SU-DHL-6 (cell line): ENCODE data around the gene FNIP2.
"Not testable (repeated sequence)": the region's sequence is repeated elsewhere in the genome, so short reads cannot be mapped to it uniquely, and the experiment has no call there.

Source experiments
- H2AFZ ChIP-seq: fragments of 200-600 bp; sonication (generic); 2 replicates; pipeline ENCODE4 v1.6.1; 2014; ENCODE audit warnings: low read depth, mild to moderate bottlenecking, moderate library complexity, mixed read lengths, antibody characterized with exemption, low read length; ENCODE audit not compliant: severe bottlenecking
- H3F3A ChIP-seq: fragments of 200-600 bp; shearing (Covaris generic); 2 replicates; pipeline ENCODE4 v1.6.0; 2016; ENCODE audit warnings: antibody characterized with exemption, mild to moderate bottlenecking; ENCODE audit not compliant: insufficient read depth
- H3K27ac ChIP-seq: fragments of 200-600 bp; sonication (generic); 2 replicates; pipeline ENCODE4 v1.5.1; 2016; ENCODE audit warnings: low read depth, mild to moderate bottlenecking, low read length, moderate library complexity, mixed read lengths
- H3K27me3 ChIP-seq: fragments of 200-600 bp; sonication (generic), shearing (Covaris generic); 2 replicates; pipeline ENCODE4 v1.6.0; 2014; ENCODE audit warnings: mild to moderate bottlenecking, low read length
- H3K36me3 ChIP-seq: fragments of 200-600 bp; sonication (generic); 2 replicates; pipeline ENCODE4 v1.6.1; 2014; ENCODE audit warnings: mild to moderate bottlenecking, low read length, mixed read lengths
- H3K4me2 ChIP-seq: fragments of 300-600, 200-600 bp; shearing (Covaris generic), sonication (generic); 2 replicates; pipeline ENCODE4 v1.6.0; 2014; ENCODE audit warnings: low read length, low read depth, mild to moderate bottlenecking; ENCODE audit not compliant: poor library complexity, severe bottlenecking
- H3K4me3 ChIP-seq: fragments of 200-600 bp; sonication (generic); 2 replicates; pipeline ENCODE4 v1.5.1; 2014; ENCODE audit warnings: antibody characterized with exemption, low read length, mild to moderate bottlenecking, mixed read lengths; ENCODE audit not compliant: insufficient read depth, poor library complexity, severe bottlenecking
- H3K79me2 ChIP-seq: fragments of 200-600 bp; sonication (generic); 2 replicates; pipeline ENCODE4 v1.6.1; 2014; ENCODE audit warnings: mild to moderate bottlenecking, low read length, moderate library complexity; ENCODE audit not compliant: insufficient read depth
- H3K9ac ChIP-seq: fragments of 200-600 bp; sonication (generic); 2 replicates; pipeline ENCODE4 v1.7.0; 2014; ENCODE audit warnings: mild to moderate bottlenecking, low read length
- H3K9me2 ChIP-seq: fragments of 200-600 bp; sonication (generic); replicated peaks from 2 replicates; pipeline ENCODE4 v1.6.1; 2014; ENCODE audit warnings: low read length; ENCODE audit not compliant: insufficient read depth
- H3K9me3 ChIP-seq: fragments of 200-600 bp; sonication (generic); 2 replicates; pipeline ENCODE4 v1.6.1; 2014; ENCODE audit warnings: low read length, mixed read lengths; ENCODE audit not compliant: insufficient read depth
- H4K20me1 ChIP-seq: fragments of 200-600 bp; sonication (generic); 2 replicates; pipeline ENCODE4 v1.6.1; 2014; ENCODE audit warnings: low read depth, mild to moderate bottlenecking, antibody characterized with exemption, low read length, moderate library complexity, mixed read lengths
- EZH2phosphoT487 ChIP-seq: fragments of 200-600 bp; sonication (generic), shearing (Covaris generic); conservative IDR thresholded peaks from 2 replicates; pipeline ENCODE4 v1.6.1; 2018; ENCODE audit warnings: mild to moderate bottlenecking, antibody characterized with exemption, low read length, moderate library complexity, mixed read lengths
- TF ChIP-seq, protein P1 (sequence below): fragments of 200-600 bp; sonication (generic); IDR thresholded peaks from one replicate; pipeline ENCODE4 v1.5.1; 2017; ENCODE audit warnings: antibody characterized with exemption, mild to moderate bottlenecking, low read length, moderate library complexity; ENCODE audit not compliant: insufficient read depth, poor library complexity, severe bottlenecking

FNIP2 gene

GRCh38 chr4:158914218-158914617, 145.4 kb downstream of the FNIP2 start:
- Histone ChIP-seq H3K79me2 (no peaks in the 10 kb centered on the region), H3K4me2 (no peak overlapping the region), H3K9me3 (no peaks in the 10 kb centered on the region), H3K4me3 (no peak overlapping the region), H3K9ac (no peak overlapping the region), H3K27ac (no peak overlapping the region), H3K36me3 (no peaks in the 10 kb centered on the region), H3K9me2 (no peaks in the 10 kb centered on the region), H2AFZ (no peak overlapping the region), H3F3A (no peaks in the 10 kb centered on the region), H3K27me3 (no peaks in the 10 kb centered on the region), H4K20me1 (no peaks in the 10 kb centered on the region)
- TF ChIP-seq EZH2phosphoT487 = no peak
- TF ChIP-seq, protein P1, sequence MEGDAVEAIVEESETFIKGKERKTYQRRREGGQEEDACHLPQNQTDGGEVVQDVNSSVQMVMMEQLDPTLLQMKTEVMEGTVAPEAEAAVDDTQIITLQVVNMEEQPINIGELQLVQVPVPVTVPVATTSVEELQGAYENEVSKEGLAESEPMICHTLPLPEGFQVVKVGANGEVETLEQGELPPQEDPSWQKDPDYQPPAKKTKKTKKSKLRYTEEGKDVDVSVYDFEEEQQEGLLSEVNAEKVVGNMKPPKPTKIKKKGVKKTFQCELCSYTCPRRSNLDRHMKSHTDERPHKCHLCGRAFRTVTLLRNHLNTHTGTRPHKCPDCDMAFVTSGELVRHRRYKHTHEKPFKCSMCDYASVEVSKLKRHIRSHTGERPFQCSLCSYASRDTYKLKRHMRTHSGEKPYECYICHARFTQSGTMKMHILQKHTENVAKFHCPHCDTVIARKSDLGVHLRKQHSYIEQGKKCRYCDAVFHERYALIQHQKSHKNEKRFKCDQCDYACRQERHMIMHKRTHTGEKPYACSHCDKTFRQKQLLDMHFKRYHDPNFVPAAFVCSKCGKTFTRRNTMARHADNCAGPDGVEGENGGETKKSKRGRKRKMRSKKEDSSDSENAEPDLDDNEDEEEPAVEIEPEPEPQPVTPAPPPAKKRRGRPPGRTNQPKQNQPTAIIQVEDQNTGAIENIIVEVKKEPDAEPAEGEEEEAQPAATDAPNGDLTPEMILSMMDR = no peak

DNA sequence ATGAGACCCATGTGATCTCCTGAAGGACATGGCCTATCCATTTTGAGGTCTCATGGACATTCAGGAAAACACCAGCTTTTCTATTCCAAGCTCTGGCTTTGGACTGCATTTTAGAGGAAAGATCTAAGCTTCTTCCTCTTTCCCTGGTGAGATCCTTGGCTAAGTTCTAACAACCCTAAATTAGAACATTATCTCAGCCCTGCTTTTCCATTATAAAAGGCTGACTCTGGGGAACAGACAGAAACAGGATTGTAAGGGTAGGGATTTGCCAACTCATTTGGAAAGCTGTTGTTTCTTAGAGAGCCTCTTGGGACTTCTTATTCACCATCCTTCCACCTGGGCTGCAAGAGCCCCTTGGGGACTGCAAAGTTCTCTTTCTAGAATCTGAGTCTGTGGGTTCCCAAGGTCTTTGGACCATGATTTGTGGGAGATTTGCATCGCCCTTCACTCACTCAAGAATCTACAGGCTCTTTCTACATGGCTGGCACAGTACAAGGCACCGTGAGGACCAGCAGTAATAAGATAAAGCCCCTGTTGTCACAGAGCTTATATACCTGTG, 146.9 kb downstream of the FNIP2 start:
- Histone ChIP-seq H3K9ac (no peak overlapping the region), H3K27ac (no peak overlapping the region), H3K79me2 (no peaks in the 10 kb centered on the region), H3K4me3 (no peak overlapping the region), H4K20me1 (no peaks in the 10 kb centered on the region), H3K9me3 (no peaks in the 10 kb centered on the region), H2AFZ (no peak overlapping the region), H3K4me2 (no peak overlapping the region), H3K36me3 (no peaks in the 10 kb centered on the region), H3K9me2 (no peaks in the 10 kb centered on the region), H3F3A (no peaks in the 10 kb centered on the region), H3K27me3 (no peaks in the 10 kb centered on the region)
- TF ChIP-seq, protein P1 = no peak
- TF ChIP-seq EZH2phosphoT487 = no peak

DNA sequence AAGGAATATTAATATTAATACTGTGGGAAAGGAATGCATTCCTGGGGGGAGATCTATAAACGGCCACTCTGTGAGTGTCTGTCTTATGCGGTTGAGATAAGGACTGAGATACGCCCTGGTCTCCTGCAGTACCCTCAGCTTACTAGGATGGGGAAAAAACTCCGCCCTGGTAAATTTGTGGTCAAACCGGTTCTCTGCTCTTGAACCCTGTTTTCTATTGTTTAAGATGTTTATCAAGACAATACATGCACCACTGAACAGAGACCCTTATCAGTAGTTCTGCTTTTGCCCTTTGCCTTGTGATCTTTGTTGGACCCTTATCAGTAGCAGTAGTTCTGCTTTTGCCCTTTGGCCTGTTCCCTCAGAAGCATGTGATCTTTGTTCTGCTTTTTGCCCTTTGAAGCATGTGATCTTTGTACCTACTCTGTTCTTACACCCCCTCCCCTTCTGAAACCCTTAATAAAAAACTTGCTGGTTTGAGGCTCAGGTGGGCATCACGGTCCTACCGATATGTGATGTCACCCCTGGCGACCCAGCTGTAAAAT, 151.7 kb downstream of the FNIP2 start:
- H3K9ac ChIP-seq, H3K9me3 ChIP-seq, H3K36me3 ChIP-seq, H3K27me3 ChIP-seq, H4K20me1 ChIP-seq, H3K4me2 ChIP-seq, H3F3A ChIP-seq, H3K79me2 ChIP-seq, H2AFZ ChIP-seq, H3K27ac ChIP-seq, H3K9me2 ChIP-seq, H3K4me3 ChIP-seq: not testable (repeated sequence)

DNA sequence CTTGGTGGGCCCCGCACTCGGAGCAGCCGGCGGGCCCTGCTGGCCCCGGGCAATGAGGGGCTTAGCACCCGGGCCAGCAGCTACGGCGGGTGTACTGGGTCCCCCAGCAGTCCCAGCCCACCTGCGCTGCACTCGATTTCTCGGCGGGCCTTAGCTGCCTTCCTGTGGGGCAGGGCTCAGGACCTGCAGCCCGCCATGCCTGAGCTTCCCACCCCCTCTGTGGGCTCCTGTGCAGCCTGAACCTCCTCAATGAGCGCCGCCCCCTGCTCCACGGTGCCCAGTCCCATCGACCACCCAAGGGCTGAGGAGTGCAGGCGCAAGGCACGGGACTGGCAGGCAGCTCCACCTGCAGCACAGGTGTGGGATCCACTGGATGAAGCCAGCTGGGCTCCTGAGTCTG, 158.9 kb downstream of the FNIP2 start:
- H3K79me2 ChIP-seq, H3K9me3 ChIP-seq, H3K27ac ChIP-seq, H3K36me3 ChIP-seq, H3K4me2 ChIP-seq, H2AFZ ChIP-seq, H3K4me3 ChIP-seq, H3F3A ChIP-seq, H3K9ac ChIP-seq, H4K20me1 ChIP-seq, H3K27me3 ChIP-seq, H3K9me2 ChIP-seq: not testable (repeated sequence)
